Left lobe of liver (tissue), 2 donors: ENCODE results near the gene PAN2. TPM values are rescaled to one million over a fixed set of nuclear protein-coding genes. Genes with fewer than 3 reads are reported as not detected.
"Not testable (repeated sequence)": the region's sequence is repeated elsewhere in the genome, so short reads cannot be mapped to it uniquely, and the experiment has no call there.

ENCODE experiments used
- ATAC-seq: fragments of 200-7000 bp; cut with Tn5 transposase; one replicate; pipeline ENCODE4 v1.9.1; 2020; ENCODE audit warnings: mild to moderate bottlenecking, moderate library complexity
- DNase-seq: peaks from one replicate; pipeline ENCODE4 v3.0.0-alpha.2; 2020; ENCODE audit warnings: low spot score
- total RNA-seq: library from RNA; stranded (reverse); gene quantifications from one replicate; pipeline ENCODE4 v1.2.1, GENCODE V29; 2021
- donor health status: DM: no; HTN: no; CAD: no; lungs with moderate emphysema.
- donor health status: DM: no; HTN: yes; CAD: no.

PAN2 gene
- total RNA-seq, 1 donor from 2014 or later: 86.0 TPM

- no peak for ATAC-seq
- DNase-seq: no peak
These were observed 25.1 kb downstream of the PAN2 start for GRCh38 chr12:56308714-56309113.

- no peak for DNase-seq
- peak; percentile 40 for ATAC-seq
These were observed 26.4 kb downstream of the PAN2 start for GRCh38 chr12:56307221-56307965.

GRCh38 chr12:56304872-56305590, 28.8 kb downstream of the PAN2 start:
- DNase-seq: no peak
- ATAC-seq: no peak

GRCh38 chr12:56304276-56304675, 29.5 kb downstream of the PAN2 start:
- ATAC-seq (no peak), DNase-seq (no peak)

GRCh38 chr12:56300644-56301464, 32.9 kb downstream of the PAN2 start:
- DNase-seq: no peak
- ATAC-seq: peak; percentile 1

GRCh38 chr12:56299853-56300643, 33.8 kb downstream of the PAN2 start, which contains the start of gene CS:
TSS of gene CS (minus strand) at chr12:56300330. CDS start at chr12:56300201, 129 bp downstream.
- peak; percentile 99 for DNase-seq
- ATAC-seq: peak; percentile 87

GRCh38 chr12:56299308-56299852, 34.4 kb downstream of the PAN2 start:
- DNase-seq (no peak), ATAC-seq (peak; percentile 1)

GRCh38 chr12:56298828-56299227, 35.0 kb downstream of the PAN2 start:
- DNase-seq (no peak), ATAC-seq (no peak)

GRCh38 chr12:56297400-56297799, 36.4 kb downstream of the PAN2 start:
- ATAC-seq (no peak), DNase-seq (no peak)

GRCh38 chr12:56296295-56296694, 37.5 kb downstream of the PAN2 start:
- ATAC-seq (no peak), DNase-seq (no peak)

- no peak for DNase-seq
These were observed 40.0 kb downstream of the PAN2 start for GRCh38 chr12:56293795-56294194.

GRCh38 chr12:56288705-56289387, 45.0 kb downstream of the PAN2 start:
- DNase-seq: no peak
- ATAC-seq: no peak

More at GRCh38 chr12:56293795-56294194, 40.0 kb downstream of the PAN2 start:
- peak; percentile 76 for ATAC-seq

GRCh38 chr12:56286044-56286830, 47.6 kb downstream of the PAN2 start:
- no peak for DNase-seq
- peak; percentile 14 for ATAC-seq

GRCh38 chr12:56284263-56284662, 49.5 kb downstream of the PAN2 start:
- not testable (repeated sequence) for ATAC-seq, DNase-seq

GRCh38 chr12:56282579-56282978, 51.2 kb downstream of the PAN2 start:
- no peak for DNase-seq
- no peak for ATAC-seq

- no peak for ATAC-seq
- DNase-seq: no peak
These were observed 51.8 kb downstream of the PAN2 start for GRCh38 chr12:56282030-56282429.

- DNase-seq (peak; percentile 76), ATAC-seq (peak; percentile 86)
These were observed 53.0 kb downstream of the PAN2 start for GRCh38 chr12:56280849-56281248.

- DNase-seq (no peak), ATAC-seq (no peak)
These were observed 54.9 kb downstream of the PAN2 start for GRCh38 chr12:56278905-56279304.

- ATAC-seq: no peak
- no peak for DNase-seq
These were observed 59.5 kb downstream of the PAN2 start for GRCh38 chr12:56274299-56274698.
